ENCODE measurements around the gene TVP23B.
"Not testable (repeated sequence)": the region's sequence is repeated elsewhere in the genome, so short reads cannot be mapped to it uniquely, and the experiment has no call there.

The TVP23B gene

DNA sequence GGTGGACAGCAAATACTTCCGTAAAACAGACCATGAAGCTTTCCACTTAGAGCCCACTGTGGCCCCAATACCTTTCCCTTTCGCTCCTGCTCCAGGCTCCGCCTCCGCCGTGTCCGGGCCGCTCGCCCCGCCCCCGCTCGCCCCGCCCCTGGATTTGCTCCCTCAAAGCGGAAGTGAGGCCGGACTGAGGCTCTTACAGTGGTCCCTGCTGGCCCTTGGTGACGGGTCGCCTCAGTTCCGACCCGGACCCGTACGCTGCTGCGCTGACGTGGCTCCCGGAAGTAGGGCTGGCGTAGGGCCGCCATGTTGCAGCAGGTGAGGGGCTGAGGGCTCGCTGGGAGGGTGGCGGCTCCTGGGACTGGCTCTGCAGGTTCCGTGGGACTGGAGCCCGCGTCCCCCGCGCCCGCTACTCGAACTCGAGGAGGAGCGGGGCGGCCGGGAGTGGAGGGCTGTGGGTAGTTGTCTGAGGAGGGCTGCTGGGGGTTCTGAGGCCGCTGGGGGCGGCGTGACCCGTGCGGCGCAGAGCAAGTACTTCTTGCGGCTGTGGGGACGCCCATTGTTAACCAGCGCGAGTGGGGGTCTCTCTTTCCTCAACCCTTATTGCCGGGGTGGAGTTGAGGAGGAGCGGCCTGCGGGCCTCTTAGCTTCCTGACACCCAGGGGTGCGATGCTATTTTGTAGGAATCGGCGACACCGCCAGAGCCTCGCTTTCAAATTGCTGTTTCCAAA is at the start of gene TVP23B:
TSS of gene TVP23B (plus strand) at position 193 of the 728 bp plus-strand sequence. CDS start at position 304, 111 bp downstream.
- peak; percentile 95 for DNase-seq

DNA sequence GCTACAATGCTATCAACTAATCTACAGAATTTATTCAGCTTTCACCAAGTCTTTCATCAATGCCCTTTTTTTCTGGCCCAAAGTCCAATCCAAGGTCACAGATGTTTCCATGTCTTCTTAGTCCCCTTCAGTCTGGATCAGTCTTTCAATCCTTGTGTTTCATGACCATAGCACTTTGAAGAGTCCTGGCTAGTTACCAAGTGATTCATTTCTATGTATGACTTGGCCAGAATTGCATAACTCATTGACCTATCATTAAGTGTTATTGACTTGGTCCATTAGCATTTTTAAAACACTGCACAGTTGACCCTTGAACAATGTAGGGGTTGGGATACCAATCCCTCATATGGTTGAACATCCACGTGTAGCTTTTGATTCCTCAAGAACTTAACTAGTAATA is 48.5 kb upstream of the TVP23B start:
- not testable (repeated sequence) for DNase-seq

DNA sequence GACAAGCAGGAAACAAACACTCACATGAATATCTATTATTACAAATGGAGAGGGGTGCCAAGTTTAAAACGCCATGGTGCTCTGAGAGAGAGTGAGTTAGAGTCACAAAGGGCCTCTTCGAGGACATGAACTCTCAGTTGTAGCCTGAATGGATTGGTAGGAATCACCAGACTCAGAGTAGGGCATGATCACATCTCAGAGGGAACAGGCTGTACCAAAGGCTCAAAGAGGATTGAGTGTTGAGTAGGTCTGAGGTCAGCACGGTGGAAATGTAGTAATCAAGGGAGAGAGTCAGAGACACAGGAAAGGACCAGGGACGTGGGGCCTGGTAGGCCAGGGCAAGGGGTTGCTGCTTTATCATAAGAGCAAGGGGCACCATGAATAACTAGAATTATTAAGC is 47.6 kb upstream of the TVP23B start:
- not testable (repeated sequence) for DNase-seq

DNA sequence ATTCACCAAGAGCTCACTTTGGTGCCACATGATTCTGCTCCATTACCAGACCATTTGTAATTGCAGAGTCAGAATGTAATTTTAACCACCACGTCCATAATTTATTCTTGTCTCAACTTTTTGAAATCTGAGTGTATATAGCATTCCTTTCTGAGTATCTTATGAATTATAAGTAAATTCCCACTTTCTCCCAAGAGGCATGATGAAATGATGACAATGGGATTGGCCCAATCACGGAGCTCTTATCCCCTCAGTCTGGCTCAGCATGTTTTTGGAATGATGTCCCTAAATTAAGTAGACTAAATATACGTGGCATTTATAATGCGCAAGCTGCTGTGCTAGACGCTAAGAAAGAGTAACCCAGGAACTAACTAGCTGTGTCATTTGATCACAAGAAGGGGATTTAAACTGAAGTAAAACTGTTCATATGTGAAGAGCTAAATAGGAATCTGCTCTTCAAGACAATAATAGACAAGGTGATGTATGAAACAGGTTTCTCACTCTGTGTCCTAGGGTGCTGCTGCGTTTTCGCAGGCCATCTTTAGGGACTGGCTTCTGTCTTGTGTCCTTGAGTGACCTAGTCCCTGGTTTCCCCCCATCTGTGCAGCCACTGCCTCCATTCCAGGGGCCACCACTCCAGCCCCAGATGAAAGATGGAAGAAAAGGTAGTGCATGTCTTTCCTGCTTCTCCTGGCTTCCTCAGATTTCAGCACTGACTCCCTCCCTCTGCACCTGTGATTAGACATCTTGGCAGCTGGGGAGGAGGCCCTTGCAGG is 41.2 kb upstream of the TVP23B start:
- DNase-seq = not testable (repeated sequence)

DNA sequence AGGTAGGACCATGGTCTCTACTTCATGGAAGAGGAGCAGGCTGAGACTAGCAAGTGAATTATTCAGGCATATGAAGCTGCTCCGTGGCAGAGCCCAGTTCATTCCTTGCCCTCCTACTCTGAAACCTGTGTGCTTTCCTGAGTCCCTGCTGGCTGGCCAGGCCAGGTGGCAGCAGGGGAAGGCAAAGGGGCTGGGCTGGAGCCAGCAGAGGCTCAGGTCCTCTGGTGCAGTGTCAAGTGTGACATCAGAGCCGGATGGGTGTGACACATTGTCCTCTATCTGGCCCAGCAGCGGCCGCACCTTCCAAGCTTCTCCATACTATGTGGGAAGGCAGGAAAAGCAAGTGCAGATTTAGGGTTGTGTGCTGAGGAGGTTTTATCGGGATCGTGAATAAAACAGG is 39.8 kb upstream of the TVP23B start:
- not testable (repeated sequence) for DNase-seq

DNA sequence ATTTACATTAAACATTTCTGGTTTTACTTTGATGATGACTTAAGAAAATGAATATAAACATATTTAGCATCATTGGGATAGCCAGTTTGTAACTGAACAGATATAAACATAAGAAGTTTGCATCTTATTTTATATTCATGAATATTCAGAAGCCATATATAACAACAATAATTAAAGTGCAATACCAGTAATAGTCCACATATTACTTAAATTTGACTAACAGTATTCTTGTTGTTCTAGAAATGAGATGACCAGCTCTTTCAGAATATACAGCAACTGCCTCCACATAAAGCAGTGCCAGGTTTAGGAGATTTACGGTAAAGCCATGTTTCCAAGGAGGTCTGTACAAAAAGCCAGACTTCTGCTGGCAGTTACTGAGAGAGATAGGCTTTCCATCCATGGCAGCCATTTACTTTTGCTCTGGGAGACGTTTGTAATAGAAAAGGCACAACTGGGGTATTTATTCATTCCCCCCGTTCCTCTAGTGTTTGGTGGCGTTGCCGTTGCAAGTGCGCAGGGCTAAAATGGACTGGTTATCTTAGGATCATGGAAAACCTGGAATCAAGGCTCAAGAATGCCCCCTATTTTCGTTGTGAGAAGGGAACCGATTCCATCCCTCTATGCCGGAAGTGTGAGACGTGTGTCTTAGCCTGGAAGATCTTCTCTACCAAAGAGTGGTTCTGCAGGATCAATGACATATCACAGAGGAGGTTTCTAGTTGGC is 37.1 kb upstream of the TVP23B start, which contains the start of gene FBXW10:
TSS of gene FBXW10 (plus strand) at position 356 of the 723 bp plus-strand sequence. CDS start at position 547, 191 bp downstream.
- DNase-seq = not testable (repeated sequence)

GRCh38 chr17:18744726-18745125 is 36.3 kb upstream of the TVP23B start:
- not testable (repeated sequence) for DNase-seq

DNA sequence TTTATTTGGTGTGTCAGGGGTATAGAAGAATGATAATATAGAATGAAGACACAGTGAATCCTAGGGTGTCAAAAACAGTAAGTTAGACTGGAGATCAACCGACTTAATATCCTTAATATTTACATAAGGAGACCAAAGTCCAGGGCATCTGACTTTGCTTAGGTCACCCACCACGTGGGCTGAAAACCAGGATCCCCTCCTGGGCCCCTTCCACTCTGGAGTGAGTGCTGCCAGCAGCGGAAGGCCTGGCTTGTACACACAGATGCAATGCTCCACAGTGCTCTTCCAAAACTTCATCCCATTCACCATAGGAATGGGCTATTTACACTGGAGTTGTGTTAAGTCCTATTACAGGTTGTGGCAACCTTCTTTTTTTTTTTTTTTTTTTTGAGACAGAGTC is 34.4 kb upstream of the TVP23B start:
- DNase-seq = not testable (repeated sequence)

DNA sequence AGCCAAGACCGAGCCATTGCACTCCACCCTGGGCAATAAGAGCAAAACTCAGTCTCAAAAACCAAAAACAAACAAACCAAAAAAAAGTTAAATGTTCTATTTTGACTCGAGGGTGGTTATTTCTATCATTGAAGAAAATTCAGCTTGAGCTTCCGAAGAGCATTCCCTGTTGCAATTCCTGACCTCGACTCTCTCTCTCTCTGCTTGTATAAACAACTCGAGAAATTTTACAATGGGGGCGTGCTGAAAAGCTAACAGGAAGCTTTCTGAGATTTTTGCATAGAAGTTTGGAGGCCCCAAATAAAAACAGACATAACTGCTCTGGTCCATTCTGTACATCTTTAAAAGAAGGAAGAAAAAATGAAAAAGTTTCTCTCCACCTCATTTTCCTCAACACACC is 33.5 kb upstream of the TVP23B start:
- DNase-seq = not testable (repeated sequence)

DNA sequence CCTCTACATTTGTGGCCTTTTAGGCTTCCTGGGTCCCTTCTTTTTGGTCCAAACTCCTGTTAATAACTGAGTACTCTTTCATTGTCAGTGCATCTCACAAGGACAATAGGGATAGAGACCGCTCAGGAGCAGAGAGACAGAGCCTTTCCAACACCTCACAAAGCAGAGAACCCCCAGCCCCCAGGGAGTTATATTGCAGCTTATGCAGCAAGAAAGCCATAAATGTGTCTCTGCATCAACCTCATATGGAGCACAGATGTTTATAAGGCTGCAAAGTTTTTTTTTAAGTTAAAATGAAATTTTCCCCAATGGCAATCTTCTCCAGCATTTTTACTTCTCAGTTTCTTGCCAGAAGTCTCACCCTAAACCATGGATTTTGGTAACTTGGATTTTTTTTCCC is 30.7 kb upstream of the TVP23B start:
- DNase-seq = not testable (repeated sequence)

DNA sequence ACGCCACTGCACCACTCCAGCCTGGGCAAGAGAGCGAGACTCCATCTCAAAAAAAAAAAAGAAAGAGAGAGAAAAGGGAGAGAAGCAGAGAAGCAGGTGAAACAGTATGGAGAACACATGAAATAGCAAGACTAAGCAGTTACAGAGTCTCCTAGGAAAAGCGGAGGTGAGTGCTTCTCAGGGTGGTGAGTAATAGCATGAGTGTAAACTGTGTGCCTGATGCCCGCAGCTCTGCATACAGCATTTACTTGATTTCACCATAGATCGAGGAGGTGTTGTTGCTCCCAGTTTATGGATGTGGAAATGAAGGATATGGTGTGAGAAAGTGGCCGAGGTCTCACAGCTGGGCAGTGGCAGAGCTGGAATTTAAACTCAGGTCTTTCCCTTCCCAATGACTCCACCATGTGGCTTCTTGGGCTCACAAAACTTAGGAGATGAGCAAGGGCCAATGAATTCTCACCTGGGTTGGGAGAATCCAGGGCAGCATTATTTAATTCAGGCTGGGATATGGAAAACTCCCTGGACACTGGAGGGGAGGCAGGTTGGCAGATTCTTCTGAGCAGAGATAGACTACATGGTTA is 27.1 kb upstream of the TVP23B start:
- not testable (repeated sequence) for DNase-seq

GRCh38 chr17:18755969-18756368 is 25.0 kb upstream of the TVP23B start:
- not testable (repeated sequence) for DNase-seq

DNA sequence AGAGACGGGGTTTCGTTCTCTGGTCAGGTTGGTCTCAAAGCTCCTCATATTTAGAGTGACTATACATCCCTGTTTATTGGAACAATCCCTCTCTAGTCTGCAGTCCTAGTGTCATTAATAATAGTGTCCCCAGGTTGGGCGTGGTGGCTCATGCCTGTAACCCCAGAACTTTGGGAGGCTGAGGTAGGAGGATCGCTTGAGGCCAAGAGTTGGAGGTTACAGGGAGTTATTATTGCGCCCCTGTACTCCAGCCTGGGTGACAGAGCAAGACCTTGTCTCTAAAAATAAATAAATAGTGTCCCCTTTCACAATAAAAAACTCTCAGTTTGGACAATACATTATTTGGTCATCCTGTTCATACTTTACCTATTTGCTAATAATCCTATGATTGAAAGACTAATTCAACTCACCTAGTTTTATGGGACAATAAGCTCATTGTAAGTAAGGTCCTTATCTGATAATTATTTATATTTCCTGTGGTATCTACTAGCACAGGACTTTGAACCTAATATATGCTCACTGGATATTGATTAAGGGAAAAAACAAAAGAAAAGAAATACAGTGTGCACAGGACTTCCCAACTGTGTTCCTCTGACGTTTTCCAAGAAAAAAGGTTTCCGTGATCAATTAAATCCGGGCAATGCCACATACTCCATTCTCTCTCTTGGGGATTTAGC is 23.5 kb upstream of the TVP23B start:
- not testable (repeated sequence) for DNase-seq

DNA sequence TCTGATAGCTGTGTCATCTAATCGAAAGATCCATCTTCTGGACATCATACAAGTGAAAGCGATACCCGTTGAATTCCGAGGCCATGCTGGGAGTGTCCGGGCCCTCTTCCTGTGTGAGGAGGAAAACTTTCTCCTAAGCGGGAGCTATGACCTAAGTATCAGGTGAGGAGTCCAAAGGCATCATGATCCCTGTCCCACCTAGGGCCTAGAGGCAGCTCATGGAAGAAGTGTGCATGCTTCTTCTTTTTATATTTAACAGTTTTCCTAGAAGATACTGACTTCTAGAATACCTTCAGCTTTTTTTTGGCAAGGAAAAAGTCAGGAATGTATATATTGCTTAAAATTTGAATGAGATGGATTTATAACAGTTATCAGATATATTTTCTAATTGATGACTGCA is 22.6 kb upstream of the TVP23B start:
- not testable (repeated sequence) for DNase-seq

DNA sequence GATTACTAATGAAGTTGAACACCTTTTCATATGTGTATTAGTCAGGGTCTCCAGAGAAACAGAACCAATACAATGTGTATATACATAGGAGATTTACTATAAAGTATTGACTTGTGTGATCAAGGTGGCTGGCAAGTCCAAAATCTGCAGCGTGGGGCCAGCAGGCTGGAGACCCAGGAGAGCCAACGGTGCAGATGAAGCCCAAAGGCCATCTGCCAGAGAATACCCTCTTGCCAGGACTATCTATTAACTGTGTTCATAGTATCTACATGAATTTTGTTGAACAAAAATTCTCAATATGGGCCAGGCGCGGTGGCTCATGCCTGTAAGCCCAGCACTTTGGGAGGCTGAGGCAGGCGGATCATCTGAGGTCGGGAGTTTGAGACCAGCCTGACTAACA is 20.8 kb upstream of the TVP23B start:
- DNase-seq = not testable (repeated sequence)

DNA sequence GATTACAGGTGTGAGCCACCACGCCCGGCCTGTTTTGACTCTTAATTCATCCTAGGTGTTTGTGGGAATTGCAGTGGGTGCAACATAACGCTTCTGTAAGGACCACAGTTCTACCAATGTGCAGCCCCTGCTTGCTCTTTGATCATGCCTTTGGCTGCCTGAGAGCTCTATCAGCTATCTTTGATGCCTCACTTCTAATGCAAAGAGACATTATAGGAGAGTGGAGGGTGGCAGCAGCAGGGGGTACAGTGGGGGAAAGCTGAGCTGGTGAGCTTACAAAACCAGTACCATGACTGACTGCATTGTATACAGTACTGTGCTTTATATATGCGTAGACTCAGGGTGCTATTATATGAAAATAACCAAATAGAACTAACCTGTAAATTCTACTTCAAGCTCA is 10.4 kb upstream of the TVP23B start:
- not testable (repeated sequence) for DNase-seq

GRCh38 chr17:18771066-18771465 is 9.9 kb upstream of the TVP23B start:
- not testable (repeated sequence) for DNase-seq

GRCh38 chr17:18772471-18772870 is 8.5 kb upstream of the TVP23B start:
- no peak for DNase-seq

- not testable (repeated sequence) for DNase-seq
Measured at GRCh38 chr17:18781805-18782204, 822 bp downstream of the TVP23B start.

- DNase-seq = not testable (repeated sequence)
Measured at GRCh38 chr17:18785933-18786332, 5.0 kb downstream of the TVP23B start.

DNA sequence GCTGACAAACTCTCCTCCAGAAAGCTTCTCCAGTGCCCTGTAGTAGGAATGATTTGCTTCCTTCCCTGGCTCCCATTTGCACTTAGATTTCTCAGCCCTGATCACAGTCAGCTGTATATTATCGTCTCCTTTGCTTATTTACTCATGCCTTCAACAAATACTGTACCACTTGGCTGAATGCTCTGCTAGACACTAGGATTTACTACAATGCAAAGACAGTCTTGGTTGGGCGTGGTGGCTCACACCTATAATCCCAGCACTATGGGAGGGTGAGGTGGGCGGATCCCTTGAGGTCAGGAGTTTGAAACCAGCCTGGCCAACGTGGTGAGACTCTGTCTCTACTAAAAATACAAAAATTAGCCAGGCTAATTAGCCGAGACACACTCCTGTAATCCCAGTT is 5.9 kb downstream of the TVP23B start:
- DNase-seq = not testable (repeated sequence)

DNA sequence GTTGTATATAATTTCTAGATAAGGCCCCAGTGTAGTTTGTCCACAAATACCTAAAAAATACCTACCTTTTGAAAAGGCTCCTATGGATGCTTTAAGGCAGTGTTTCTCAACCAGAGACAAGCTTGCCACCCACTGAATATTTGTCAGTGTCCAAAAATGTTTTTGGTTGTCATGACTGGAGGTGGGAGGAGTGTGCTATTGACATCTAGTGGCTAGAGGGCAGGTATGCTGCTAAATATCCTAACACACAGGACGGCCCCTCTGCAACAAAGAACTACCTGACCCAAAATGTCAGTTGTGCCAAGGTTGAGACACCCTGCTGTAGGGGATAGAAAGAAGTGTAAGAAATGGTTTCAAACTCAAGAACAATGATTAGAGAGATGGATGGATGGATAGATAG is 10.4 kb downstream of the TVP23B start:
- not testable (repeated sequence) for DNase-seq

All from midbrain (tissue), 1 donor.